NCI-H2029 (cell line): ENCODE results near the gene CDC42BPG.

Experiments
- DNase-seq: peaks from one replicate; lab custom pipeline; 2025; lab: John Stamatoyannopoulos, UW

The CDC42BPG gene

DNA sequence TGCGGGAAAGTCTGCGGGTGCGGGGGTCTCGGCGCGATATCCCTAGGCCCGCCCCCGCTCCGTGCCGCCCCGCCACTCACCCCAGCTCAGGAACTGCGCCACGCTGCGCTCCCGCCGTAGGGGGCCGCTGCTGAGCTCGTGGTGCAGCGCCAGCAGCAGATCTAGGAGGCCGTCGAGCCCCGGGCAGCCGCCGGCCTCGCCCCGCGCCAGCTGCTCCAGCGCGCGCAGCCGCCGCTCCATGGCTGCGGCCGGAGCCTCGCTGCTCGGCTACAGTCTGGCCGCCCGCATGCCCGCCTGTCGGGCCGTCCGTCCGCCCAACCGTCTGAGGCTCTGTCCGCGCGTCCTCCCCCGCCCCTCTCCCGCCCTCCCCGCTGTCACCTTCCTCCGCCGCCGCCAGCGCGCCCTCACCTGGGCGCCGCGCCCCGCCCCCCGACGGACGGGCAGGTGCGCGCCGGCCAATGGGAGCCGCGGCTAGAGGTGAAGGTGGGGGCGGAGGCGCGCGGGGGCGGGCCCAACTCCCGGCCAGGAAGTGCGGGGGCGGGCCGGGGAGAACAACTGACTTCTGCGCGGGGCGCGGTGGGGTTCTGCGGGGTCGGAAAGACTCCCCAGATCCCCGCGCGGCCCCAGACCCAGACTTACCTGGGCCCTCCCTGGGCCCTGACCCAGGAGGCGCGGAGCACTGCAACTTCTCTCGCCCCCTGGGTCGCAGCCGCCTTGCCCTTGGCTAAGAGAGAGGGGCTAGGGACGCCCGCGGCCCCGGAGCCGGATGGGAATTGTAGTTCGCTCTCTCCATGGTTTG, at the start of gene CDC42BPG:
CDC42BPG (minus strand) TSS at position 324 of the 799 bp plus-strand sequence; CDS start at position 240, 84 bp downstream.
- peak; percentile 80 for DNase-seq

DNA sequence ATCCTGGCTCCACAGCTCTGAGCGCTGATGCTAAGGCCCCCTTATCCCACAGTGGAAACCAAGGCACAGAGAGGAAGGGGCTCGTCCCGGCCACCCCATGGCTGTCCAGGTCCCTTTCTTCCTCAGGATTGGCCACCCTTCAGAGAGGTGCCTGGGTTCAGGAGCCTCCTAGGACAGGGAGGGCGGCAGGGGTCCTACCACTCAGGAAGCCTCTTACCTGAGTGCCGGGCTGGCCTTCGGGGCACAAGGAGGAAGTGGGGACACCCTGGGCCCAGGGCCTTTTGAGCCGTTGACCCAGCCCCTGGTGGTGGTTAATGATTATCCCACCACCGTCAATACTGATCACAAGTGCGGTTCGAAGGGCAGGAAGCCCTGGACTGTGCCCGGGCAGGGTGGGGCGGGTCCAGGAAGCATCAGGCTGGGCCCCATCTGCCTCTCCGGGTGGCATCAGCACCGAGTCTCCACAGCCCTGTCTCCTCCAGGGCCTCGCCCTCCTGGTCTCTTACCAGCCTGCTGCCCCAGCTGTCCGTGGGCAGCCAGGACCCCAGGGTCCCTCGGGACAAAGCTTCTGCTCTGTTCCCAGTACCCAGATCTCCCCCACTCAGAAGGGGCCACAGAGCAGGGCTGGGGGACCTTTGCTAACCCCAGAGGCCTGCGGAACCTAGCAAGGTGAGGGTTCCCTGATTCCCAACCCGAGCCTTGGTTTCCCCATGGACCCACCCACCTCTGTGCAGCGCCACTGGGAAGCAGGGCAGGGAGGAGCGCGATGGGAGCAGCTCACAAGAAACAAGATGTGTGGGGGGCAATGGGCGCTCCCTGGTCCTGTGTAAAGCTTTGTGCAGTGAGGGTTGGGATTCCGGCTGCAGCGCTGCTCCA, 49.0 kb upstream of the CDC42BPG start:
- DNase-seq = no peak

DNA sequence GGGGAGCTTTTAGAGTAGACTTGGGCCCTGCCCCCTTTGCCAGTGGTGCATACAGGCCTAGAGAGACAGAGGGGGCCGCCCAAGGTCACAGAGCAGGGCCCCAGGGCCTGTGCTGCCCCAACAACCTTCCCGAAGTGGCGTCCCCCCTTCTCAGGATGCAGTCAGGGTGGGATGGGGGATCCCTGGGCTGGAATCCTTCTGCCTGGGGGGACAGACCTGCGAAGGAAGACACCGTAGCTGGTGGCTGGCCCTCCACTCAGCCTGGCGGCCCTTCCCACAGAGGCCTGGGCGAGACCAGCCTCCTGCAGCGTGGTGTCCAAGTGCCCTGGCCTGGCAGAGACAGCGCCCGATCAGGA, 48.4 kb upstream of the CDC42BPG start:
- no peak for DNase-seq

- no peak for DNase-seq
Observed at GRCh38 chr11:64892411-64892831, 48.0 kb upstream of the CDC42BPG start.

GRCh38 chr11:64891880-64892279, 47.4 kb upstream of the CDC42BPG start:
- DNase-seq = no peak

GRCh38 chr11:64891215-64891848, 46.9 kb upstream of the CDC42BPG start:
- DNase-seq = no peak

GRCh38 chr11:64890522-64890939, 46.1 kb upstream of the CDC42BPG start:
- no peak for DNase-seq

DNA sequence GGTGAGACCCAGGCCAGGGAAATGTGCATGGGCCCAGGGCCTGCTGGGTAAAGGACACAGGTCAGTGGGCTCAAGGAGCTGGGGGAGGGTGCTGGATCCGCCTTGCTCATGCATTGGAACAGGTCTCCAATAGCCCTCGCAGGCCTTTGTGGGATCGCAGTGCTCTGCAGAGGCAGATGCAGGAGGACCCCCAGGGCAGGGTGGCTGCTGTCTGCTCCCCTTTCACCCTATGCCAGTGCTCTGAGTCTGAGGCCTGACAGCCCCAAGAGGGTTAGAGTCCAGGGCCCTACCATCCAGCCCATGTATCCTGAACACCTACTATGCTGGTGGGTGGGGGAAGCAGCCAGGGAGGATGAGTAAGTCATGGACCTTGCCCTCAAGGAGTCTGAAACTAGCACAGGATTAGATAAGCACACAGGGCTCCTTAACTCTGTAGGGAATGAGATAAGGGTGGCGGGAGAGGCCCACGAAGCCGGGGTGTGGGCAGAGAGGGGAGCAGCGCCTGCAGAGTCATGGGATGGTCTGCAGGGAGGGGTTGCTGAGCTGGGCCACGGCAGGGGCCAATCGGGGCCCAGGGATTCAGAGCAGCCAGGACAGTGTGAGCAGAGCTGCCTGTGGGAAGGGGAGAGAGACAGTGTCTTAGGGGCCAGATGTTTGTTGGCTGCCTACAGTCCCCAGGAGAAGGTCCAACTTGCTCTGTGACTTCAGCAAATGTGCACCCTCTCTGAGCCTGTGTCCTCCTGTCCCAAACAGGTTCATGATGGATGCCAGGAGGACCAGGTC, 44.5 kb upstream of the CDC42BPG start:
- no peak for DNase-seq

- DNase-seq = no peak
Observed at GRCh38 chr11:64888406-64888728, 43.9 kb upstream of the CDC42BPG start.

DNA sequence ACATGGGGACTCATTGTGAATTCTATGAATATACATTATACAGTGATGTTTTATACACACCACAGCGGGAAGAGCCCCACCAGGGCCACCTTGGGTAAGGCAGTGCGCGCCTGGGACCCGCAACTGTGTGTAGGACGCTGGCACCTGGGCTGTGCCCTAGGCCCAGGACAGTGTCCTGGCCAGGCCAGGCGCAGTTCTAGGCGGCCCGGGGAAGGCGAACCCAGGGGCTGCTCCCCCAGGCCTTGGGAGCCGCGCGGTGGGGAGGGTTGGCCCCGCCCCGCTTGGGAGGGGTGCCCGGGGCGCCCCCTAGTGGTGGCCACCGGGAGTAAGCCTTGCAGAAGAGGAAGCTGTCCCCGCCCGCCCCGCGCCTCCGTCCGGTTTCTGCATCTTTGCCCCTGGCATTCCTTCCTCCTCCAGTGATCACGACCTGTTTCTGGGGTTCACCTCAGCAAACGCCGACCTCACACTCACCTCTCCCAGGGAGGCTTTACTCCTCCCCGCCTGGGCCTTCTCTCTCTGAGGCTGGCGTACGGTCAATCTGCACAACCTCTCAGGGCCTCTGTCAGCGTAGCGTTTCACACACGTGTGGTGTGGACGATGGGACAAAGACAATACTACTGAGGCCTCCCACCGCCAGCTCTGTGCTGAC, 43.4 kb upstream of the CDC42BPG start:
- DNase-seq = peak; percentile 50

- no peak for DNase-seq
Observed at GRCh38 chr11:64887234-64887756, 42.8 kb upstream of the CDC42BPG start.

DNA sequence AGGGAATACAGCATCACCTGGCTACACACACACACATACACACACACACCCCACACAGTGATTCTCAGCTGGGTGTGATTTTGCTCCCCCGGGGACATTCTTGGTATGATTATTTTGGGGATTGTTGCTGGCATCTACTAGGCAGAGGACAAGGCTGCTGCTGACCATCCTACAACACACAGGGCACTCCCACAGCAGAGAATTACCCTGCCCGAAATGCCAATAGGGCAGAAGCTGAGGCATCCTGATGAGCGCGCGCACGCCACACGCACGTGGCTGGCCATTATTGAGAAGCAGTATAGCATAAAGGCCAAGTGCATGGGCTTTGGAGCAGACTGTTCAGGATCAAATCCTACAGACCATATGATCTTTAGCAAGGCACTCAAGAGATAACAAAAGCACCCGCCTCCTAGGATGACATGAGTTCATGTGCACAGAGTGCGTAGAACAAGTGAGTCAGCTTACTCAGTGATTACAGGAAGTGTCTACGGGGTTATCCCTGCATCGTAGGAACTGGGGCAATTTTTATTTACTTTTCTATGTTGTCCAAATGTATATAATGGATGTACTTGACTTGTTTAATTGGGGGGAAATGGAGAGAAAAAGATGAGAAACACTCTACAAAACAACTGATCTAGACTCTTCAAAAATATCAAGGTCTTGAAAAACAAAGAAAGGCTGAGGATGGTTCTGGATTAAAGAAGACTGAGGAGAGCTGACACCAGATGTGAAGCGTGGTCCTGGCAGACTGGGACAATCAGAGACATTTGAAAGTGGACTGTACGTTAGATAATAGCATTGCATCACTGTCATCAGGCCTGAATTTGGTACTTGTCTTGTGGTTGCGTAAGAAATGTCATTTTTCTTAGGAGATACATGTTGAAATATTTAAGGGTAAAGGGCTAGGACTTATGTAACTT, 41.2 kb upstream of the CDC42BPG start:
- no peak for DNase-seq

DNA sequence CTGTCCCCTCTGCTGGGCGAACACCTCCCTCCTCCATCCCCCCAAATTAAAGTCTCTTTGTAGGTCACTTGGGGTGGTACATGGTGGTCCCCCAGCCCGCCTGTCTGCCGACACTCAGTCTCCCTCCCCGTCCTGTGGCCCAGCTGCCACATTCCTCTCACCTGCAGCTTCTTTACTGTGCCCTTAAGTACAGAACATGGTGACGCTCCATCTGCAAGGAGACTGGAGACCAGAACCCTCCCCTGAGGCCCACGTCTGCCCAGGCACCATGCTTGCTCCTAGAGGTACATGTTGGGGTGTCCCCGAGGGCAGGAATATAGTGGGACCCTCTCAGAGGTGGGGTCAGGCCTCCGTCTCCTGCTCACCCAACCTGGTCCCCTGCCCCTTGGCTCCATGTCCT, 39.6 kb upstream of the CDC42BPG start:
- no peak for DNase-seq

DNA sequence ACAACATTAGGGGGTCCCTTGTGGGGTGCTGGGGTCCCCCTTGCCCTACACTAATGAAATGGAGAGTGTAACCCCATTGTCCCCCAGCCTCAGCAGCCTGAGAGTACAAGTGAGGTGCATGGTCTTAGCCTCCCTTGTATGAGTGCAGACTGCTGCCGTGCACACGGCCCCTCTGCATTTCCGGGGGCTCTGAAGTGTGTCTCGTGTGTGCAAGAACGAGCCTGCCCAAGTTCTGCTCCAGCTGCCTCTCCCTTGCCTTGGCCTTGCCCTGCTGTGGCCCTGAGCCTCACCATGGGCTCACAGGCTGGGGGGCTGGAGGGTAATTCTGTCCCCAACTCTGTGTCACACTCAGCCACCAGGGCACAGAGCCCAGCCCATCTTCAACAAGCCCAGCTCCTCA, 39.1 kb upstream of the CDC42BPG start:
- no peak for DNase-seq

DNA sequence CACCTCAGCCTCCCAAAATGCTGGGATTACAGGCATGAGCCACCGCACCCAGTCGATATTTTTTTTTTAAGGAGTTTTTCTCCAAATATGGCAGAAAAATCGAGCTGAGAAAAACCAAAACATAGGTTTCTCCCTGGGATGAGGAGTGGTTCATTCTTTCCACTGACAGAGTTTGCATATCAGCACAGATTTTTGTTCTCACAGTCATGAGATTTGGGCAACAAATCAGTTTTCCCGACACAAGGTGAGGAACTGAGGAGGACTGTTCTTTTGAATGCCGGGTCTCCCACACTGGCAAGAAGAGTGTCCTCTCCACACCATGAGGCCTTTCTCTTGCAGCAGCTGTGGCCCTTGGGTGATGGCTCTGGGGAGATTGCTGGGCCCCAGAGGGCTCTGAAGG, 37.8 kb upstream of the CDC42BPG start:
- no peak for DNase-seq

- DNase-seq = no peak
Observed at GRCh38 chr11:64881476-64881875, 37.0 kb upstream of the CDC42BPG start.

DNA sequence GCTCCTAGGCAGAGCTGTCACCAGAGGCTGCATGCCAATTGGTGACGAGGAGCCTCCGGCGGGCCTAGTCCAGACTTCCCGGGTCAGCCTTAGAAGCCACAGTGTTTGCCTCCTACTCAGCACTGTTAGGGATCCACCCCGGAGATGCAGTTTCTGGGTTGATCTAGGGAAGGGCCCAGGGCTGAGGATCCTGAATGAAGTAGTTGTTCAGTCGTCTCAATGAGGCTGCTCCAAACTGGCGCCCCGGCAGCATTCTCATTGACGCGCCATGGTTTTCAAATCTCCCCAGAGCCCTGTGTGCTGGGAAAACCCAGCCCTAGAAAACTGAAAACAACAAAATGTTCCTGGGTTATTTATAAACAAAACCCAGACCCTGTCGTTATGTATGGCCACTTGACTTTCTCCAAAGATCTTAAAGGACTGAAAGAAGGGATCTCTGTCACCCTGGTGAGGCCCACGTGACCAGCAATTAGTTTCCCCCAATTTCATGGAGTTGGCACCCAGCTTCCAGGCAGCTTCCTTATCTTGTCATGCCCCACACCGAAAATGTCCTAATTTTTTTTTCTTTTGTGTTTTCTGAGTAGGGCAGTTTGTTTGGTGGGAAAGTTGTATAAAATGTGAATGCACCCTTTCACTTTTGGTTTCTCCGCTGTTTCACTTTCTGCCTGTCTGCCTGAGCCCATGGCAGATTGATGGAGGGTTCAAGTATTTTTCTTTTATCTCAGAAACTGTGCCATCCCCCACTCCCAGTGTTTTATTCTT, 36.0 kb upstream of the CDC42BPG start:
- DNase-seq = no peak

DNA sequence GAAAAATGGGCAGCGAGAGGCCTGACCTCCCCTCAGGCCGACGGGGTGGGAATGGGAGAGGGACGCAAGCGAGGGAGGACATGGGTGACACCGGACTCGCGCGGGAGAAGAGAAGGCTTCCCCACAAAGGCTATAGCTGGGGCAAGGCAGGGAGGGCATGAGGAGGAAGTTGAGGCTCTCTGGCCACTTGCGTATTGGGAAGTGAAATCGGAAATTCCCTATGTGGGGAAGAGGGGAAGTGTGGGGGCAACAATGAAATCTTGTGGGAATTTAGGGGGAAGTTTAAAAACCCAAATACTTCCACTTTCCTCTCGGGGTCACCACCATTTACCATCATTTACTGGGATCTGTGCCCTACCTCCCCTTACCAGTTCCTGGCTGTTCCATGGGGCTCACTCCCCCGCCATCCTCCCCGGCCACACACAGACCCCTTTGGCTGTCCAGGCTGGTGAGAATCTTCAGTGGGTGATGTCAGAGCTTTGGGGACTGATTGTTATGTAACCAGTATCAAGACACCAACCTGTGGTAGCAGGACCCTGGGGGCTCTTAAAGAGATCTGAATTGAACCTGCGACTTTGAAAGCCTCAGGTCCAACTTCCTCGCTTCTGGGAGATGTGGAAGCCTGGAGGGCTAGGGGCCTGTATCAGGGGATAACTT, 34.9 kb upstream of the CDC42BPG start:
- DNase-seq = no peak
